Activated T-helper 2 cell treated with anti-CD3 and anti-CD28 coated beads, Interferon-gamma antibody, Interleukin-2, Interleukin-4, amounts not matched to agents 10 μg/mL and 5 μg/mL and 100 μg/mL, durations not matched to agents 14 hours and 24 hours and 36 hours (primary cell): Measurements from ENCODE around the gene ATP8B3. TPM values are rescaled to one million over a fixed set of nuclear protein-coding genes. Genes with fewer than 3 reads are reported as not detected.

Source experiments
- DNase-seq: peaks from one replicate; pipeline ENCODE4 v3.0.0; 2021; ENCODE audit warnings: low spot score
- H3K27ac Mint-ChIP-seq: one replicate; pipeline ENCODE4 v1.8.0; 2021; ENCODE audit warnings: mixed read lengths
- H3K27me3 Mint-ChIP-seq: one replicate; pipeline ENCODE4 v1.8.0; 2021; ENCODE audit warnings: low read depth, mixed read lengths
- H3K36me3 Mint-ChIP-seq: one replicate; pipeline ENCODE4 v1.8.0; 2021; ENCODE audit warnings: low read depth, mixed read lengths
- H3K4me1 Mint-ChIP-seq: one replicate; pipeline ENCODE4 v1.8.0; 2021; ENCODE audit warnings: low read depth, mixed read lengths
- H3K4me3 Mint-ChIP-seq: one replicate; pipeline ENCODE4 v1.8.0; 2021; ENCODE audit warnings: low read depth, mild to moderate bottlenecking, moderate library complexity, mixed read lengths
- H3K9me3 Mint-ChIP-seq: one replicate; pipeline ENCODE4 v1.8.0; 2021; ENCODE audit warnings: mixed read lengths
- intact Hi-C: fragments of 100-400 bp; cut with micrococcal nuclease; formaldehyde crosslinking; loops from one replicate; pipeline ENCODE4 v1.15.1; 2023
- total RNA-seq: library from RNA; stranded (reverse); gene quantifications from 2 replicates; pipeline ENCODE4 v1.2.3, GENCODE V29; 2022

Gene ATP8B3
- total RNA-seq, 1 donor from 2014 or later: 11.3 TPM

GRCh38 chr19:1814833-1815604 lies 2.9 kb upstream of the ATP8B3 start:
- H3K27ac Mint-ChIP-seq: no peak overlapping the region

GRCh38 chr19:1814391-1814790 lies 2.3 kb upstream of the ATP8B3 start:
- H3K9me3 Mint-ChIP-seq: no peaks in the 10 kb centered on the region
- intact Hi-C loops: no loop called here
- peaks cover 11% of the 10 kb centered on the region for H3K4me1 Mint-ChIP-seq
- H3K36me3 Mint-ChIP-seq: peaks cover 14% of the 10 kb centered on the region
- DNase-seq: no peak
- no peak overlapping the region for H3K27ac Mint-ChIP-seq
- H3K4me3 Mint-ChIP-seq: no peak overlapping the region
- no peaks in the 10 kb centered on the region for H3K27me3 Mint-ChIP-seq

More at GRCh38 chr19:1814833-1815604, 2.9 kb upstream of the ATP8B3 start:
- intact Hi-C loops: no loop called here
- H3K4me3 Mint-ChIP-seq: no peak overlapping the region
- peaks cover 11% of the 10 kb centered on the region for H3K4me1 Mint-ChIP-seq
- peaks cover 15% of the 10 kb centered on the region for H3K36me3 Mint-ChIP-seq
- no peaks in the 10 kb centered on the region for H3K27me3 Mint-ChIP-seq
- no peaks in the 10 kb centered on the region for H3K9me3 Mint-ChIP-seq
- DNase-seq: no peak

- Mint-ChIP-seq H3K4me3 (peak overlapping the region; percentile 85), H3K27me3 (no peaks in the 10 kb centered on the region), H3K27ac (peak overlapping the region; percentile 95), H3K36me3 (peaks cover 14% of the 10 kb centered on the region), H3K4me1 (peaks cover 11% of the 10 kb centered on the region), H3K9me3 (no peaks in the 10 kb centered on the region)
- DNase-seq: no peak
- intact Hi-C loops: no loop called here
These were observed 1.4 kb upstream of the ATP8B3 start for GRCh38 chr19:1813192-1814182.

- peak; percentile 95 for DNase-seq
- peaks cover 10% of the 10 kb centered on the region for H3K36me3 Mint-ChIP-seq
- H3K27me3 Mint-ChIP-seq: no peaks in the 10 kb centered on the region
- H3K4me3 Mint-ChIP-seq: peak overlapping the region; percentile 85
- H3K9me3 Mint-ChIP-seq: no peaks in the 10 kb centered on the region
- peaks cover 11% of the 10 kb centered on the region for H3K4me1 Mint-ChIP-seq
- peak overlapping the region; percentile 95 for H3K27ac Mint-ChIP-seq
- intact Hi-C loops: loop anchor here (1.0 kb wide), 1 partner anchor 322 kb away; the partner anchor contains the start of gene PCSK4
These were observed 533 bp upstream of the ATP8B3 start for GRCh38 chr19:1812426-1813191.

DNA sequence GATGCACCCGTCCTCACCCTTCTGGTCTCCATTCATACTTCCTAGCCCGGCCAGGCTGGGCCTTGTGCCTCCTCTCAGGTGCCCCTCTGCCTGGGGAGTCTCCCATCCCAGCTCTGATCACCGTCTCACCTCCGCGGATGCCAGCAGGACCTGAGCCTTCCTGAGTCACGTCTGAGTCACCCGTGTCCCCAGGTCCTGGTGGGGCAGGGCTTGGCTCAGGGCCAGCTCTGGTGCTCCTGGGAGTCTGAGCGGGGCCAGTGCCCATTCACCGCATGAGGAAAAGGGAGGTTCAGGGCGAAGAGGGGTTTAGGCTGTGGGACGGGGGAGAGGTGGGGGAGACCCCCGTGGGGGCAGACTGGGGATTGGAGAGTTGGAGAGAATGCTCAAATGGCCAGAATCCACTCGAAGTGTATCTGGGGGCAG lies 593 bp downstream of the ATP8B3 start:
- Mint-ChIP-seq H3K4me1 (peaks cover 11% of the 10 kb centered on the region), H3K9me3 (no peaks in the 10 kb centered on the region), H3K27me3 (no peaks in the 10 kb centered on the region), H3K4me3 (peak overlapping the region; percentile 85), H3K36me3 (peaks cover 10% of the 10 kb centered on the region), H3K27ac (peak overlapping the region; percentile 80)
- intact Hi-C loops: no loop called here
- DNase-seq: no peak

DNA sequence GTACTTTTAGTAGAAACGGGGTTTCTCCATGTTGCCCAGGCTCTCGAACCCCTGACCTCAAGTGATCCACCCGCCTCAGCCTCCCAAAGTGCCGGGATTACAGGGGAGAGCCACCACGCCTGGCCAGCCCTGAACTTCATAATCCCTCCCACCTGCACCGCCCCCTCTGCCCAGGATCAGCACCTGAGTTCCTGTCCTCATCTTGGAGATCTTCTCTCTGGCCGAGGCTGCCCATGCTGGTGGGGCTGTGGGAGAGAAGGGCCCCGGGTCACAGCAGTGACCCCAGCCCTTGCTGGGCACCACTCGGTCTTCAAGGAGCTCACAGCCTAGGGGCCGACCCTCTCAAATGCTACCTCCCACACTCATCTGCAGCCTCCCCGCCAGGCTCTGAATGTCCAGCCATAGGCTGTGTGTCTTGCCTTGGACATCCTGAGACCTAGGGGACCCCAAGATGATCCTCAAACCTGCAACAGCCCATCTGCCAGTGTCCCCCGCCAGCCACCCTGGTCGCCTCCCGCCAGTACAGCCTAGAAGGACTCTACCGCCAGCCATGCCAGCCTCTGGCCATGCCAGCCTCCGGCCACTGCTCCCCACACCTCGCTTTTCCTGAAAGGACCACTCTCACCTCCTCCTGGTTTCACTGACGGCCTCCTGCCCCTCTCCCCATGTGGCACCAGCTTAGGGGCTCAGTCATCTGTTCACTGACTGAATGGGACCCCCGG lies 1.5 kb downstream of the ATP8B3 start:
- peaks cover 11% of the 10 kb centered on the region for H3K4me1 Mint-ChIP-seq
- H3K27ac Mint-ChIP-seq: no peak overlapping the region
- intact Hi-C loops: no loop called here
- no peaks in the 10 kb centered on the region for H3K9me3 Mint-ChIP-seq
- no peak for DNase-seq
- peak overlapping the region; percentile 49 for H3K4me3 Mint-ChIP-seq
- no peaks in the 10 kb centered on the region for H3K27me3 Mint-ChIP-seq
- peaks cover 5% of the 10 kb centered on the region for H3K36me3 Mint-ChIP-seq

- intact Hi-C loops: no loop called here
- no peak for DNase-seq
- H3K4me3 Mint-ChIP-seq: no peak overlapping the region
- H3K9me3 Mint-ChIP-seq: no peaks in the 10 kb centered on the region
- H3K36me3 Mint-ChIP-seq: peaks cover 4% of the 10 kb centered on the region
- H3K4me1 Mint-ChIP-seq: peaks cover 11% of the 10 kb centered on the region
- H3K27me3 Mint-ChIP-seq: no peaks in the 10 kb centered on the region
- no peak overlapping the region for H3K27ac Mint-ChIP-seq
These were observed 2.4 kb downstream of the ATP8B3 start for GRCh38 chr19:1809678-1810077.

- Mint-ChIP-seq H3K36me3 (peaks cover 5% of the 10 kb centered on the region), H3K27me3 (no peaks in the 10 kb centered on the region), H3K4me1 (peaks cover 9% of the 10 kb centered on the region), H3K4me3 (no peak overlapping the region), H3K27ac (no peak overlapping the region), H3K9me3 (no peaks in the 10 kb centered on the region)
- DNase-seq: no peak
- intact Hi-C loops: no loop called here
These were observed 3.7 kb downstream of the ATP8B3 start for GRCh38 chr19:1808395-1808731.

DNA sequence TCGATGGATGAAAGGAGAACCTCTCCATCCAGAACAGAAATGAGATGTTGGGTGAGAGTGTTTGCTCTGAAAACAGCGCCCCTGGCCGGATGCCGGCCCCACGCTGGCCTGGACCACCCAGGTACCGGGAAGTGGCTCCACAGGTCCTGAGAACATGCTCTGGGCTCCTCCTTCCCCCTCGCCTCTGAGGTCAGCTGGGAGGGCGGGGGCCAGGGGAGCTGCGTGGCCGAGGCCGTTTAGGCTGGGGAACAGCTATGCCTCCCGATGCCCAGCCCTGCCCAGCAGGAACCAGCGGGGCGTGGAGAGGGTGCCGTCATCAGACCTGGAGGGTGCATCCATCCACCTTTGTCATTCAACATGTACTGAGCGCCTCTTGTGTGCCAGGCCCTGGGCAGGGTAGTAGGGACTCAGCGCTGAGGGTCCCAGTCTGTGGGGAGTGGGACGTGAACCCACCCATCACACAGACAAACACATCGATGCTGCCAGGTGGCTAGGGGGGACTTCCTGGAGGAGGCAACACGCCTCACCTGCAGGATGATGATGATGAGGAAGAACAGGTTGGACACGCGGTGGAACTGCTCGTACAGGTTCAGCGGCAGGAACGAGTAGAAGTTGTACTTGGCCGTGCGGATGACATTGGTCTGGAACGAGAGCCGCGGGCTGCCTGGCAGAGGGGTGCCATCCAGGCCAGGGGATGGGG lies 4.2 kb downstream of the ATP8B3 start:
- H3K9me3 Mint-ChIP-seq: no peaks in the 10 kb centered on the region
- H3K4me3 Mint-ChIP-seq: no peak overlapping the region
- intact Hi-C loops: no loop called here
- no peaks in the 10 kb centered on the region for H3K27me3 Mint-ChIP-seq
- peaks cover 6% of the 10 kb centered on the region for H3K4me1 Mint-ChIP-seq
- peaks cover 10% of the 10 kb centered on the region for H3K36me3 Mint-ChIP-seq
- no peak overlapping the region for H3K27ac Mint-ChIP-seq
- no peak for DNase-seq

- no peak for DNase-seq
- Mint-ChIP-seq H3K4me1 (peaks cover 4% of the 10 kb centered on the region), H3K36me3 (peaks cover 16% of the 10 kb centered on the region), H3K27me3 (no peaks in the 10 kb centered on the region), H3K27ac (no peak overlapping the region), H3K9me3 (no peaks in the 10 kb centered on the region), H3K4me3 (no peak overlapping the region)
- intact Hi-C loops: no loop called here
These were observed 4.9 kb downstream of the ATP8B3 start for GRCh38 chr19:1807030-1807694.
